Measurements from ENCODE around the gene PTGER2.
A peak's percentile ranks its signal among the peaks of the same experiment; 100 is the strongest.

Gene PTGER2

GRCh38 chr14:52313903-52314594 is at the start of gene PTGER2:
TSS of gene PTGER2 (plus strand) at chr14:52314312. CDS start at chr14:52314549, 237 bp downstream.
- DNase-seq: no peak

GRCh38 chr14:52265253-52265652 is 48.9 kb upstream of the PTGER2 start:
- peak; percentile 34 for DNase-seq

- no peak for DNase-seq
These were observed 47.9 kb upstream of the PTGER2 start for GRCh38 chr14:52266179-52266578.

- DNase-seq: no peak
These were observed 47.3 kb upstream of the PTGER2 start for GRCh38 chr14:52266782-52267181.

GRCh38 chr14:52267501-52268278 is 46.4 kb upstream of the PTGER2 start, which contains the start of gene PTGDR:
TSS of gene PTGDR (plus strand) at chr14:52267698. CDS start at chr14:52267815, 117 bp downstream.
- no peak for DNase-seq

GRCh38 chr14:52268279-52269061 is 45.6 kb upstream of the PTGER2 start:
- no peak for DNase-seq

- no peak for DNase-seq
These were observed 45.0 kb upstream of the PTGER2 start for GRCh38 chr14:52269100-52269499.

- no peak for DNase-seq
These were observed 44.1 kb upstream of the PTGER2 start for GRCh38 chr14:52269982-52270381.

- DNase-seq: no peak
These were observed 42.6 kb upstream of the PTGER2 start for GRCh38 chr14:52271538-52271937.

- DNase-seq: peak; percentile 36
These were observed 41.7 kb upstream of the PTGER2 start for GRCh38 chr14:52272375-52272774.

GRCh38 chr14:52275372-52275771 is 38.7 kb upstream of the PTGER2 start:
- DNase-seq: no peak

- no peak for DNase-seq
These were observed 36.6 kb upstream of the PTGER2 start for GRCh38 chr14:52277552-52277951.

GRCh38 chr14:52279408-52279807 is 34.7 kb upstream of the PTGER2 start:
- no peak for DNase-seq

- DNase-seq: no peak
These were observed 31.0 kb upstream of the PTGER2 start for GRCh38 chr14:52283099-52283498.

- no peak for DNase-seq
These were observed 27.2 kb upstream of the PTGER2 start for GRCh38 chr14:52286661-52287649.

- no peak for DNase-seq
These were observed 17.7 kb upstream of the PTGER2 start for GRCh38 chr14:52296378-52296777.

GRCh38 chr14:52298795-52299194 is 15.3 kb upstream of the PTGER2 start:
- DNase-seq: no peak

GRCh38 chr14:52299692-52300278 is 14.3 kb upstream of the PTGER2 start:
- no peak for DNase-seq

GRCh38 chr14:52303236-52303635 is 10.9 kb upstream of the PTGER2 start:
- no peak for DNase-seq

GRCh38 chr14:52304248-52304904 is 9.7 kb upstream of the PTGER2 start:
- DNase-seq: no peak

GRCh38 chr14:52305014-52305413 is 9.1 kb upstream of the PTGER2 start:
- DNase-seq: no peak
